Keratinocyte (primary cell): ENCODE data around the gene ADGRD1. TPM values are rescaled to one million over a fixed set of nuclear protein-coding genes. Genes with fewer than 3 reads are reported as not detected.

ENCODE experiments used
- DNase-seq: peaks from one replicate; pipeline ENCODE4 v3.0.0-alpha.2; 2011; ENCODE audit warnings: low read depth, missing footprints, low spot score
- FAIRE-seq: peaks from 2 replicates; lab custom pipeline; 2011; peaks lifted over from hg19 to GRCh38; lab: Jason Lieb, UNC
- H2AFZ ChIP-seq: 2 replicates; pipeline ENCODE4 v1.6.0; 2012; ENCODE audit warnings: low read length, control low read depth, inconsistent platforms; ENCODE audit not compliant: control insufficient read depth
- H3K27ac ChIP-seq: 2 replicates; pipeline ENCODE4 v1.5.1; 2011; ENCODE audit warnings: low read length; ENCODE audit not compliant: control insufficient read depth, insufficient read depth
- H3K27me3 ChIP-seq: 3 replicates; pipeline ENCODE4 v1.6.0; 2011; ENCODE audit warnings: low read length; ENCODE audit not compliant: control insufficient read depth, insufficient read depth; ENCODE audit errors: extremely low read depth
- H3K36me3 ChIP-seq, 2 experiments: 2 replicates in 1 of 2; 3 replicates in 1 of 2; pipeline ENCODE4 v1.5.1; 2011; ENCODE audit warnings: low read length in 2 of 2, mild to moderate bottlenecking in 1 of 2; ENCODE audit not compliant: control insufficient read depth in 2 of 2, insufficient read depth in 2 of 2; ENCODE audit errors: extremely low read depth in 1 of 2
- H3K4me1 ChIP-seq: 3 replicates; pipeline ENCODE4 v1.5.1; 2011; ENCODE audit warnings: low read length; ENCODE audit not compliant: control insufficient read depth, insufficient read depth; ENCODE audit errors: extremely low read depth
- H3K4me2 ChIP-seq: 3 replicates; pipeline ENCODE4 v1.6.0; 2011; ENCODE audit warnings: low read depth, low read length; ENCODE audit not compliant: control insufficient read depth, insufficient read depth; ENCODE audit errors: extremely low read depth
- H3K4me3 ChIP-seq, 3 experiments: fragments of 200-600 bp in 1 of 3; sonication (generic) in 1 of 3; 2 replicates in 2 of 3; 3 replicates in 1 of 3; pipeline ENCODE4 v1.5.1; 2011 to 2016; ENCODE audit warnings: low read length in 3 of 3, mild to moderate bottlenecking in 3 of 3, control low read depth in 2 of 3, inconsistent platforms in 1 of 3, low read depth in 1 of 3, mixed read lengths in 1 of 3, mixed run types in 1 of 3, moderate library complexity in 1 of 3; ENCODE audit not compliant: control insufficient read depth in 2 of 3, insufficient read depth in 2 of 3; ENCODE audit errors: extremely low read depth in 1 of 3
- H3K79me2 ChIP-seq: 2 replicates; pipeline ENCODE4 v1.6.0; 2012; ENCODE audit warnings: low read length; ENCODE audit not compliant: control insufficient read depth, insufficient read depth
- H3K9ac ChIP-seq: 3 replicates; pipeline ENCODE4 v1.6.0; 2011; ENCODE audit warnings: low read length; ENCODE audit not compliant: control insufficient read depth, insufficient read depth; ENCODE audit errors: extremely low read depth
- H3K9me1 ChIP-seq: 3 replicates; pipeline ENCODE4 v1.6.0; 2011; ENCODE audit warnings: low read length; ENCODE audit not compliant: control insufficient read depth, insufficient read depth; ENCODE audit errors: extremely low read depth
- H3K9me3 ChIP-seq: 2 replicates; pipeline ENCODE4 v1.5.1; 2012; ENCODE audit warnings: low read depth, low read length; ENCODE audit not compliant: control insufficient read depth
- H4K20me1 ChIP-seq: 3 replicates; pipeline ENCODE4 v1.6.0; 2011; ENCODE audit warnings: low read length; ENCODE audit not compliant: control insufficient read depth, insufficient read depth; ENCODE audit errors: extremely low read depth
- EZH2 ChIP-seq: IDR thresholded peaks from one replicate; pipeline ENCODE4 v1.6.1; 2012; ENCODE audit warnings: inconsistent platforms, mild to moderate bottlenecking, low read length, moderate library complexity
- dilution Hi-C: fragments of 300-500 bp; cut with MboI; formaldehyde crosslinking; loops from one replicate; pipeline ENCODE4 v1.7.0; 2020; ENCODE audit warnings: low sequenced_read_pairs; ENCODE audit not compliant: extremely low pct_ligation_motif_present
- polyA plus RNA-seq, 5 experiments: library from polyadenylated mRNA; depleted of rRNA in 3 of 5; stranded (reverse) in 3 of 5; stranded (forward) in 1 of 5; unstranded in 1 of 5; fragments of >200 nt; gene quantifications; 1 replicate in 1 of 5; 2 replicates in 3 of 5; 3 replicates in 1 of 5; pipeline versions ENCODE4 v1.2.1 to v1.2.3, GENCODE V29; 2011 to 2012; ENCODE audit warnings: missing spikeins in 2 of 5, low read depth in 1 of 5, low replicate concordance in 1 of 5
- TF ChIP-seq, protein P1 (sequence below), 3 experiments: IDR thresholded peaks in 1 of 3; conservative IDR thresholded peaks in 1 of 3; optimal IDR thresholded peaks in 1 of 3; 2 replicates in 2 of 3; 3 replicates in 1 of 3; pipeline versions ENCODE3 to v1.5.1; 2011; ENCODE audit warnings: low read length in 3 of 3, mild to moderate bottlenecking in 3 of 3, moderate library complexity in 2 of 3, control low read depth in 1 of 3, inconsistent platforms in 1 of 3; ENCODE audit not compliant: insufficient read depth in 2 of 3; ENCODE audit errors: extremely low read depth in 1 of 3

The ADGRD1 gene
- polyA plus RNA-seq, 1 donor (not counting 4 experiments of a cell fraction or from before 2014, with no cell fraction given), result not detected

DNA sequence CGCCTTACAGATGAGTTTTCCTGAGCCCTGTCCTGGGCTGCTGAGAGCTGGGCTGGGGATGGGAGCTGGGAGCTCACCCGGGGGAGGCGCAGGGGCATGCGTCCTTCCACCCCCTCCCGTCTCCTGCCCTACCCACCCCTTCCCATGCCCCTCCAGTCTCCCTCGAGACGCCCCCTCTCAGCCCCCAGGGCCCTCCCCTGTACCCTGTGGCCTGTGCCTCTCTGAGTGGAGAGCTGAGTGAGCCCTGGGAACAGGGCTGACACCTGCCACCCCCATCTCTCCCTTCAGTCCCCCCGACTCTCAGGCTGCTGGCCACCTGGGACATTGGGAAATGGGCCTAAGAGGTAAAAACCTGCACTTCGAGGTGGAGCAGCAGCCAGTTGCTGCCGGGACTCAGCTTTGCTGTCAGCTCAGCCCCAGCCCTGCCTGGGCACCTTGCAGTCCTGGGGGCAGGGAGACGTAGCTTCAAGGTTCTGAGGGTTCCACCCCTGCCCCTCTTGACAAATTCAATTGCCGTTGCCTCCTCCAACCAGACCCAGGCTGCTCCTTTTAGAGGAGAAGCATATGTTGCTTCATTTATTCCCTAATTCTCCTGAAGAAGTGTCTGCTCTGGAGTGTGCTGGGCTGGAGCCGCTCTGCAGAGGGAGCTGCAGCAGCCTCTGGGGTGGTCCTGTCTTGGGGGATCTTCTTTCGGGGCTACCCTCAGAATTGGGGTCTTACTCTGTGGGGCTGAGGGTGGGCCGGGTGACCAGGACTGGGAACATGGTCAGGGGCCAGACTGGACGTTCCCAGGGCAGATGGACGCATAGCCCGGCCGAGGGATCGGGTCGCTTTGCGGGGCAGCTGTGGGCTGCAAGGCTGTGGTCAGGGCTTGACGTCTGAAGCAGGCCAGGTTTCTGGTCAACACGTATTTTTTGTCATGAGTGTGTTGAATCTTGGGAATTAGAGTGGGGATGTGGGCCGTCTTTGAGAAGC is 141.4 kb downstream of the ADGRD1 start:
- Histone ChIP-seq H4K20me1 (no peaks in the 10 kb centered on the region), H3K79me2 (no peaks in the 10 kb centered on the region), H3K27me3 (no peaks in the 10 kb centered on the region), H3K36me3 (no peaks in the 10 kb centered on the region), H3K4me3 (no peak overlapping the region), H2AFZ (no peak overlapping the region), H3K9me1 (no peaks in the 10 kb centered on the region), H3K4me2 (no peak overlapping the region), H3K9me3 (no peaks in the 10 kb centered on the region), H3K4me1 (no peaks in the 10 kb centered on the region), H3K27ac (no peak overlapping the region), H3K9ac (no peak overlapping the region)
- TF ChIP-seq, protein P1, sequence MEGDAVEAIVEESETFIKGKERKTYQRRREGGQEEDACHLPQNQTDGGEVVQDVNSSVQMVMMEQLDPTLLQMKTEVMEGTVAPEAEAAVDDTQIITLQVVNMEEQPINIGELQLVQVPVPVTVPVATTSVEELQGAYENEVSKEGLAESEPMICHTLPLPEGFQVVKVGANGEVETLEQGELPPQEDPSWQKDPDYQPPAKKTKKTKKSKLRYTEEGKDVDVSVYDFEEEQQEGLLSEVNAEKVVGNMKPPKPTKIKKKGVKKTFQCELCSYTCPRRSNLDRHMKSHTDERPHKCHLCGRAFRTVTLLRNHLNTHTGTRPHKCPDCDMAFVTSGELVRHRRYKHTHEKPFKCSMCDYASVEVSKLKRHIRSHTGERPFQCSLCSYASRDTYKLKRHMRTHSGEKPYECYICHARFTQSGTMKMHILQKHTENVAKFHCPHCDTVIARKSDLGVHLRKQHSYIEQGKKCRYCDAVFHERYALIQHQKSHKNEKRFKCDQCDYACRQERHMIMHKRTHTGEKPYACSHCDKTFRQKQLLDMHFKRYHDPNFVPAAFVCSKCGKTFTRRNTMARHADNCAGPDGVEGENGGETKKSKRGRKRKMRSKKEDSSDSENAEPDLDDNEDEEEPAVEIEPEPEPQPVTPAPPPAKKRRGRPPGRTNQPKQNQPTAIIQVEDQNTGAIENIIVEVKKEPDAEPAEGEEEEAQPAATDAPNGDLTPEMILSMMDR (optimal IDR thresholded peaks at IDR 0.05 in 1 of 3, IDR thresholded peaks at IDR 0.05 in 1 of 3, conservative IDR thresholded peaks at IDR 0.05 in 1 of 3; ENCODE audit: extremely low read depth in 1 of 3, insufficient read depth in 2 of 3, low read length in 3 of 3), result no peak
- no peak for TF ChIP-seq EZH2
- FAIRE-seq, result no peak
- dilution Hi-C loops, result no loop called here
- no peak for DNase-seq

DNA sequence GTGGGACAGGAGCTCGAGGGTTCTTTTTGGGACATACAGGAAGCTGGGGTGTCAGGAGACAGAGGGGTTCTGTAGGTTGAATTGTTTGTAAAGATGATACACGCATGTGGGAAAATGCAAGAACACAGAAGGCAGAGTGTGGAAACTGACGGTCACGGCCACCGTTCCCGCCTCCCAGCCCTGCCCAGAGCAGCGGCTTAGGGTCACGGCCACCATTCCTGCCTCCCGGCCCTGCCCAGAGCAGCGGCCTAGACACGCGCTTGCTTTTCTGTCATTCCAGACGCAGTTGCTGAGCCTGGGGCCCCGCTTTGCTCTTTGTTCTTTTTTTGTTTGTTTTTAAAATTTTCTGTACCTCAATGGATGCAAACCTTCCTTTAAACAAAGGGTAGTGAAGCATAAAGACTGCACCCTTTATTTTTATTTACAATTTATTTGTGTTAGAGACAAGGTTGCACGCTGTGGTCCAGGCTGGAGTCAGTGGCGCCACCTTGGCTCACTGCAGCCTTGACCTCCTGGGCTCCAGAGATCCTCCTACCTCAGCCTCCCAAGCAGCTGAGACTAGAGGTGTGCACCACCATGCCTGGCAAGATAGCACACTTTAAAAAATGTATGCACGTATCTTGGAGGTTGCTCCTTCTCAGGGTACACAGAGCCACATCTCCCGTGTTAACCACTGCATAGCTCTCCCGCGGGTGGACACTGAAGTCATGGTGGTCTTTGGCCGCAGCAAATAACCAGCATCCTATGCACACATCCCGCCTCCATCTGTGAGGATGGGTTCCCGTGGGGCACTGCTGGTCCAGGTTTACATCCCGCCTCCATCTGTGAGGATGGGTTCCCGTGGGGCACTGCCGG is 142.3 kb downstream of the ADGRD1 start:
- TF ChIP-seq, protein P1 (optimal IDR thresholded peaks at IDR 0.05 in 1 of 3, IDR thresholded peaks at IDR 0.05 in 1 of 3, conservative IDR thresholded peaks at IDR 0.05 in 1 of 3; ENCODE audit: extremely low read depth in 1 of 3, insufficient read depth in 2 of 3, low read length in 3 of 3), result no peak
- TF ChIP-seq EZH2, result no peak
- H4K20me1 ChIP-seq, result no peaks in the 10 kb centered on the region
- no peaks in the 10 kb centered on the region for H3K36me3 ChIP-seq
- no peak overlapping the region for H3K4me3 ChIP-seq
- no peaks in the 10 kb centered on the region for H3K79me2 ChIP-seq
- no peak for DNase-seq
- no peak for FAIRE-seq
- no peaks in the 10 kb centered on the region for H3K9me1 ChIP-seq
- no peak overlapping the region for H2AFZ ChIP-seq
- no peak overlapping the region for H3K27ac ChIP-seq
- H3K9me3 ChIP-seq, result no peaks in the 10 kb centered on the region
- H3K4me2 ChIP-seq, result no peak overlapping the region
- no peaks in the 10 kb centered on the region for H3K4me1 ChIP-seq
- no peaks in the 10 kb centered on the region for H3K27me3 ChIP-seq
- no peak overlapping the region for H3K9ac ChIP-seq
- dilution Hi-C loops, result no loop called here
